Measurements from ENCODE around the gene SLIT3.

SLIT3 gene

GRCh38 chr5:169336242-169336641 is 35.3 kb upstream of the SLIT3 start:
- TF ChIP-seq CTCF (IDR thresholded peaks at IDR 0.05; ENCODE audit: low read depth, low read length) = no peak
- H3K4me3 ChIP-seq (ENCODE audit: low read depth, low read length) = no peak overlapping the region

- TF ChIP-seq CTCF (IDR thresholded peaks at IDR 0.05; ENCODE audit: low read depth, low read length) = no peak
- no peak overlapping the region for H3K4me3 ChIP-seq (ENCODE audit: low read depth, low read length)
Measured at GRCh38 chr5:169335806-169336205, 34.9 kb upstream of the SLIT3 start.

- H3K4me3 ChIP-seq (ENCODE audit: low read depth, low read length) = no peak overlapping the region
- no peak for TF ChIP-seq CTCF (IDR thresholded peaks at IDR 0.05; ENCODE audit: low read depth, low read length)
Measured at GRCh38 chr5:169333518-169333917, 32.6 kb upstream of the SLIT3 start.

GRCh38 chr5:169331292-169331852 is 30.4 kb upstream of the SLIT3 start:
- no peak overlapping the region for H3K4me3 ChIP-seq (ENCODE audit: low read depth, low read length)
- TF ChIP-seq CTCF (IDR thresholded peaks at IDR 0.05; ENCODE audit: low read depth, low read length) = no peak

- H3K4me3 ChIP-seq (ENCODE audit: low read depth, low read length) = no peak overlapping the region
- no peak for TF ChIP-seq CTCF (IDR thresholded peaks at IDR 0.05; ENCODE audit: low read depth, low read length)
Measured at GRCh38 chr5:169328401-169328800, 27.5 kb upstream of the SLIT3 start.

GRCh38 chr5:169325273-169325672 is 24.3 kb upstream of the SLIT3 start:
- TF ChIP-seq CTCF (IDR thresholded peaks at IDR 0.05; ENCODE audit: low read depth, low read length) = no peak

GRCh38 chr5:169318556-169318955 is 17.6 kb upstream of the SLIT3 start:
- no peak overlapping the region for H3K4me3 ChIP-seq (ENCODE audit: low read depth, low read length)
- TF ChIP-seq CTCF (IDR thresholded peaks at IDR 0.05; ENCODE audit: low read depth, low read length) = no peak

More at GRCh38 chr5:169325273-169325672, 24.3 kb upstream of the SLIT3 start:
- H3K4me3 ChIP-seq (ENCODE audit: low read depth, low read length) = no peak overlapping the region

Data from WI38 (cell line).